ENCODE results near the gene DIPK1A.

- TF ChIP-seq CTCF (IDR thresholded peaks at IDR 0.05; ENCODE audit: borderline replicate concordance, extremely low read depth, low read length, poor library complexity, severe bottlenecking), result no peak
- no peak for TF ChIP-seq EZH2 (IDR thresholded peaks at IDR 0.05; ENCODE audit: borderline replicate concordance, low read depth, low read length, severe bottlenecking)
These were observed 2.9 kb downstream of the DIPK1A start for GRCh38 chr1:92958203-92958970.

All from DND-41 (cell line).